Smooth muscle cell (in vitro differentiated cells): ENCODE measurements around the gene GPR63. TPM values are rescaled to one million over a fixed set of nuclear protein-coding genes. Genes with fewer than 3 reads are reported as not detected.

ENCODE experiments used
- DNase-seq: peaks from one replicate; lab custom pipeline; 2025; ENCODE audit not compliant: unreplicated experiment; lab: John Stamatoyannopoulos, UW
- H2AFZ ChIP-seq: fragments of 200-600 bp; sonication (generic); 2 replicates; pipeline ENCODE4 v1.6.0; 2016; ENCODE audit warnings: antibody characterized with exemption, low read depth, mild to moderate bottlenecking
- H3F3A ChIP-seq: fragments of 200-600 bp; sonication (generic); 2 replicates; pipeline ENCODE4 v1.6.0; 2017; ENCODE audit warnings: antibody characterized with exemption, low read depth
- H3K27ac ChIP-seq: fragments of 200-600 bp; sonication (generic); 2 replicates; pipeline ENCODE4 v1.5.1; 2016; ENCODE audit warnings: low read depth, mild to moderate bottlenecking
- H3K27me3 ChIP-seq: fragments of 200-600 bp; sonication (generic); 2 replicates; pipeline ENCODE4 v1.6.1; 2016; ENCODE audit warnings: low read depth, mild to moderate bottlenecking
- H3K36me3 ChIP-seq: fragments of 200-600 bp; sonication (generic); 2 replicates; pipeline ENCODE4 v1.5.1; 2016; ENCODE audit warnings: low read depth
- H3K4me1 ChIP-seq: fragments of 200-600 bp; sonication (generic); 2 replicates; pipeline ENCODE4 v1.5.1; 2016; ENCODE audit warnings: low read depth
- H3K4me2 ChIP-seq: fragments of 200-600 bp; sonication (generic); 2 replicates; pipeline ENCODE4 v1.6.0; 2016; ENCODE audit warnings: mild to moderate bottlenecking
- H3K4me3 ChIP-seq: fragments of 200-600 bp; sonication (generic); 2 replicates; pipeline ENCODE4 v1.5.1; 2016; ENCODE audit warnings: mild to moderate bottlenecking
- H3K79me2 ChIP-seq: fragments of 200-600 bp; sonication (generic); 2 replicates; pipeline ENCODE4 v1.6.0; 2016; ENCODE audit warnings: low read depth, mild to moderate bottlenecking
- H3K9ac ChIP-seq: fragments of 200-600 bp; sonication (generic); 2 replicates; pipeline ENCODE4 v1.6.0; 2016; ENCODE audit warnings: low read depth
- H3K9me3 ChIP-seq: fragments of 200-600 bp; sonication (generic); replicated peaks from 2 replicates; pipeline ENCODE4 v1.5.1; 2016; ENCODE audit warnings: low read depth
- H4K20me1 ChIP-seq: fragments of 200-600 bp; sonication (generic); 2 replicates; pipeline ENCODE4 v1.6.0; 2016; ENCODE audit warnings: low read depth
- WGBS: methylation state at CpG from one replicate; pipeline ENCODE4 v1.1.7; 2016; ENCODE audit warnings: low lambda C conversion rate; 5-methylcytosine and 5-hydroxymethylcytosine counted together
- polyA plus RNA-seq: library from polyadenylated mRNA; unstranded; fragments of >200 nt; fragmentation: Nextera tagmentation; extraction: Ambion mirVana; gene quantifications from 2 replicates; pipeline ENCODE4 v1.2.1, GENCODE V29; 2016
- total RNA-seq: library from RNA; depleted of rRNA; stranded (reverse); fragments of >200 nt; gene quantifications from 2 replicates; pipeline ENCODE4 v1.2.3, GENCODE V29; 2014
- TF ChIP-seq, protein P1 (sequence below): fragments of 200-600 bp; sonication (generic); IDR thresholded peaks from 2 replicates; pipeline ENCODE4 v1.5.1; 2017; ENCODE audit warnings: borderline replicate concordance, mild to moderate bottlenecking, antibody characterized with exemption; ENCODE audit not compliant: insufficient read depth, poor library complexity, severe bottlenecking

The GPR63 gene
- total and polyA plus RNA-seq, 2 experiments from 2014 or later, result 0.56 to 4.4 TPM

DNA sequence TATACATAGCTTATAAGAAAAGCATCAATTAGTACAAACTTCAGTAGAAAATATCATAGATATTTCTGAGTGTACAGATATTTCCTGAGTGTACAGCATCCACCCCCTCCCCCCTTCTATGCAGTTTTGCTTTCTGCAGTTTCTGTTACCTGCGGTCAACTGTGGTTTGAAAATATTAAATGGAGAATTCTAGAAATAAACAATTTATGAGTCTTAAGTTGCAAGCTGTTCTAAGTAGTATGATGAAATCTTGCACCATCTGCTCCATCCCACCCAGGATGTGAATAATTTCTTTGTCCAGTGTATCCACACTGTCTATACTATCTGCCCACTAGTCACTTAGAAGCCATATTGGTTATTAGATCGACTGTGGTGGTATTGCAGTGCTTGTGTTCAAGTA lies 15.8 kb upstream of the GPR63 start:
- no peaks in the 10 kb centered on the region for H3K79me2 ChIP-seq
- 86% methylated on average over 2 of the region's 2 CpGs for WGBS
- no peak for DNase-seq

DNA sequence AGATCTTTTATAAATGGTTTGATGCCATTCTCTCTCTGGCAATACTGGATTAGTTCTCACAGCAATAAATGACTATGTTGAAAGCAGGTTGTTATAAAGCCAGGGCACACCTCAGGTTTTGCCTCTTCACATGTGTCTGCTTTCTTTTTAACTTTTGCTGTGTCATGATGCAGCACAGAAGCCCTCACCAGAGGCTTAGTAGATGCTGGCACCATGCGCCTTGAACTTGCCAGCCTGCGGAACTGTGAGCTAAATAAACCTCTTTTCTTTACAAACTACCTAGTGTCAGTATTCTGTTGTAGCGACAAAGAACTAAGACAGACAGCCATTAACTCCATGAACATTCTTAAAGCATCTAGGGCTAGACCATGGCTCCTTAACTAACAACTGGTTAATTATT lies 15.3 kb upstream of the GPR63 start:
- no peak for DNase-seq
- no peak overlapping the region for H3K27ac ChIP-seq
- no peaks in the 10 kb centered on the region for H3F3A ChIP-seq
- TF ChIP-seq, protein P1, sequence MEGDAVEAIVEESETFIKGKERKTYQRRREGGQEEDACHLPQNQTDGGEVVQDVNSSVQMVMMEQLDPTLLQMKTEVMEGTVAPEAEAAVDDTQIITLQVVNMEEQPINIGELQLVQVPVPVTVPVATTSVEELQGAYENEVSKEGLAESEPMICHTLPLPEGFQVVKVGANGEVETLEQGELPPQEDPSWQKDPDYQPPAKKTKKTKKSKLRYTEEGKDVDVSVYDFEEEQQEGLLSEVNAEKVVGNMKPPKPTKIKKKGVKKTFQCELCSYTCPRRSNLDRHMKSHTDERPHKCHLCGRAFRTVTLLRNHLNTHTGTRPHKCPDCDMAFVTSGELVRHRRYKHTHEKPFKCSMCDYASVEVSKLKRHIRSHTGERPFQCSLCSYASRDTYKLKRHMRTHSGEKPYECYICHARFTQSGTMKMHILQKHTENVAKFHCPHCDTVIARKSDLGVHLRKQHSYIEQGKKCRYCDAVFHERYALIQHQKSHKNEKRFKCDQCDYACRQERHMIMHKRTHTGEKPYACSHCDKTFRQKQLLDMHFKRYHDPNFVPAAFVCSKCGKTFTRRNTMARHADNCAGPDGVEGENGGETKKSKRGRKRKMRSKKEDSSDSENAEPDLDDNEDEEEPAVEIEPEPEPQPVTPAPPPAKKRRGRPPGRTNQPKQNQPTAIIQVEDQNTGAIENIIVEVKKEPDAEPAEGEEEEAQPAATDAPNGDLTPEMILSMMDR, result no peak
- H3K79me2 ChIP-seq, result no peaks in the 10 kb centered on the region
- H3K4me1 ChIP-seq, result no peaks in the 10 kb centered on the region
- H3K27me3 ChIP-seq, result no peaks in the 10 kb centered on the region
- H3K9me3 ChIP-seq, result no peaks in the 10 kb centered on the region
- H3K4me3 ChIP-seq, result no peak overlapping the region
- no peak overlapping the region for H3K4me2 ChIP-seq
- WGBS, result 99% methylated on average over 3 of the region's 3 CpGs
- H2AFZ ChIP-seq, result no peak overlapping the region
- H3K9ac ChIP-seq, result no peak overlapping the region
- no peaks in the 10 kb centered on the region for H4K20me1 ChIP-seq
- no peaks in the 10 kb centered on the region for H3K36me3 ChIP-seq

More for the DNA sequence above, 15.8 kb upstream of the GPR63 start:
- H3K4me2 ChIP-seq, result no peak overlapping the region
- no peaks in the 10 kb centered on the region for H3K9me3 ChIP-seq
- TF ChIP-seq, protein P1, result no peak
- no peak overlapping the region for H3K9ac ChIP-seq
- H3K27me3 ChIP-seq, result no peaks in the 10 kb centered on the region
- no peaks in the 10 kb centered on the region for H3F3A ChIP-seq
- no peak overlapping the region for H2AFZ ChIP-seq
- H3K36me3 ChIP-seq, result no peaks in the 10 kb centered on the region
- H3K4me1 ChIP-seq, result no peaks in the 10 kb centered on the region
- no peak overlapping the region for H3K4me3 ChIP-seq
- no peaks in the 10 kb centered on the region for H4K20me1 ChIP-seq
- H3K27ac ChIP-seq, result no peak overlapping the region

DNA sequence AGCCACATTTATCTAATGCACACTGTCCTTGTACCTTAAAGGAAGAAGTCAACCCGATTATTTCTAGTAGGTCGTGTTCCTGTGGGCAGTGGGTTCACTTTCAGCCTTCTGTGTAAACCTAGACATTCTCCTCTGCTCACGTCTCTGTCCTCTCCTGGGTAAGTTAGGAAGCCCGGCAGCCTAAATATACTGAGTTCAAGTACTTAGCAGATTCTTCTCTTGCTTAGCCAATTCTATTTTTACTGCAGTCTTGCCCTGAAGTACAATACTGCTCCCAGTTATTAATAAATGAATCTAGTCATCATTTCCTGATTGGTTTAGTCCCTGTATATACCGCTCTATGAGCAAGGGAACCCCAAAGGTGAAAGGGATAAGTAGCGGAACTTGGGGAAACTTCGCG lies 14.6 kb upstream of the GPR63 start:
- TF ChIP-seq, protein P1, result no peak
- Histone ChIP-seq H3K79me2 (no peaks in the 10 kb centered on the region), H3K9ac (no peak overlapping the region), H4K20me1 (no peaks in the 10 kb centered on the region), H2AFZ (no peak overlapping the region), H3K4me1 (no peaks in the 10 kb centered on the region), H3K9me3 (no peaks in the 10 kb centered on the region), H3F3A (no peaks in the 10 kb centered on the region), H3K36me3 (no peaks in the 10 kb centered on the region), H3K27me3 (no peaks in the 10 kb centered on the region), H3K4me3 (no peak overlapping the region), H3K27ac (no peak overlapping the region), H3K4me2 (no peak overlapping the region)
- DNase-seq, result no peak
- whole genome bisulfite sequencing, result 83% methylated on average over 8 of the region's 8 CpGs

DNA sequence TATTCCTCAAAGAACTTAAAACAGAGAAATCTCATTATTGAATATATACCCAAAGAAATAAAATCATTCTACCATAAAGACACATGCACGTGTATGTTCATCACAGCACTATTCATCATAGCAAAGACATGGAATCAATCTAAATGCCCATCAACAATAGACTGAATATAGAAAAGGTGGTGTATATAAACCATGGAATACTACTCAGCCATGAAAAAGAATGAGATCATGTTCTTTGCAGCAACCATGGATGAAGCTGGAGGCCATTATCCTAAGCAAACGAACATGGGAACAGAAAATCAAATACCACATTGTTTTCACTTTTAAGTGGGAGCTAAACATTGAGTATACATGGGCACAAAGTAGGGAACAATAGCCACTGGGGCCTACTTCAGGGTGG lies 12.3 kb upstream of the GPR63 start:
- peaks cover 4% of the 10 kb centered on the region for H3K9me3 ChIP-seq
- no peak overlapping the region for H3K9ac ChIP-seq
- no peak overlapping the region for H2AFZ ChIP-seq
- no peak overlapping the region for H3K4me2 ChIP-seq
- 84% methylated on average over 2 of the region's 2 CpGs for WGBS
- no peaks in the 10 kb centered on the region for H3K27me3 ChIP-seq
- no peak for DNase-seq
- H3K27ac ChIP-seq, result no peak overlapping the region
- no peaks in the 10 kb centered on the region for H4K20me1 ChIP-seq
- no peak overlapping the region for H3K4me3 ChIP-seq
- H3K79me2 ChIP-seq, result no peaks in the 10 kb centered on the region
- no peaks in the 10 kb centered on the region for H3K36me3 ChIP-seq
- H3K4me1 ChIP-seq, result no peaks in the 10 kb centered on the region
- H3F3A ChIP-seq, result no peaks in the 10 kb centered on the region
- TF ChIP-seq, protein P1, result no peak
